DOHH2 (cell line): ENCODE data around the gene FTO.

Experiments
- H3F3A ChIP-seq: fragments of 200-600 bp; sonication (generic), shearing (Covaris generic); 2 replicates; pipeline ENCODE4 v1.6.0; 2016; ENCODE audit warnings: antibody characterized with exemption, mild to moderate bottlenecking; ENCODE audit not compliant: control insufficient read depth, insufficient read depth
- H3K27ac ChIP-seq: fragments of 200-600 bp; sonication (generic); 2 replicates; pipeline ENCODE4 v1.5.1; 2014; ENCODE audit warnings: low read depth, mild to moderate bottlenecking, low read length, moderate library complexity
- H3K27me3 ChIP-seq: fragments of 200-600 bp; sonication (generic); 2 replicates; pipeline ENCODE4 v1.6.1; 2014; ENCODE audit warnings: mild to moderate bottlenecking, low read length, mixed read lengths; ENCODE audit not compliant: control insufficient read depth
- H3K36me3 ChIP-seq: fragments of 200-600 bp; sonication (generic); 2 replicates; pipeline ENCODE4 v1.6.1; 2014; ENCODE audit warnings: mild to moderate bottlenecking, low read length, moderate library complexity, mixed read lengths; ENCODE audit not compliant: control insufficient read depth
- H3K4me1 ChIP-seq: fragments of 200-600 bp; sonication (generic); 2 replicates; pipeline ENCODE4 v1.6.1; 2014; ENCODE audit warnings: mild to moderate bottlenecking, low read length, mixed read lengths; ENCODE audit not compliant: control insufficient read depth
- H3K4me2 ChIP-seq: fragments of 200-600 bp; sonication (generic); 2 replicates; pipeline ENCODE4 v1.6.0; 2014; ENCODE audit warnings: mild to moderate bottlenecking, low read length, moderate library complexity
- H3K4me3 ChIP-seq: fragments of 200-600 bp; sonication (generic); 2 replicates; pipeline ENCODE4 v1.5.1; 2014; ENCODE audit warnings: mild to moderate bottlenecking, low read length, mixed read lengths
- H3K79me2 ChIP-seq: fragments of 200-600 bp; sonication (generic); 2 replicates; pipeline ENCODE4 v1.6.1; 2014; ENCODE audit warnings: mild to moderate bottlenecking, low read length, mixed read lengths; ENCODE audit not compliant: control insufficient read depth
- H3K9me2 ChIP-seq: fragments of 200-600 bp; sonication (generic); replicated peaks from 2 replicates; pipeline ENCODE4 v1.6.1; 2014; ENCODE audit warnings: mild to moderate bottlenecking, low read length, mixed read lengths; ENCODE audit not compliant: control insufficient read depth
- H3K9me3 ChIP-seq: fragments of 200-600 bp; sonication (generic); 2 replicates; pipeline ENCODE4 v1.6.1; 2014; ENCODE audit warnings: antibody characterized with exemption, low read length, mixed read lengths; ENCODE audit not compliant: control insufficient read depth, insufficient read depth
- H4K20me1 ChIP-seq: fragments of 200-600 bp; sonication (generic); 2 replicates; pipeline ENCODE4 v1.6.0; 2014; ENCODE audit warnings: low read depth, mild to moderate bottlenecking, antibody characterized with exemption, low read length, moderate library complexity; ENCODE audit not compliant: control insufficient read depth, insufficient read depth
- EZH2phosphoT487 ChIP-seq: fragments of 200-600 bp; sonication (generic); IDR thresholded peaks from 2 replicates; pipeline ENCODE4 v1.6.1; 2017; ENCODE audit warnings: borderline replicate concordance, mild to moderate bottlenecking, antibody characterized with exemption, low read length, moderate library complexity, mixed read lengths
- TF ChIP-seq, protein P1 (sequence below): fragments of 200-600 bp; sonication (generic); IDR thresholded peaks from one replicate; pipeline ENCODE4 v1.5.1; 2014; ENCODE audit warnings: antibody characterized with exemption, mild to moderate bottlenecking, low read depth, low read length; ENCODE audit not compliant: poor library complexity, severe bottlenecking

Gene FTO

DNA sequence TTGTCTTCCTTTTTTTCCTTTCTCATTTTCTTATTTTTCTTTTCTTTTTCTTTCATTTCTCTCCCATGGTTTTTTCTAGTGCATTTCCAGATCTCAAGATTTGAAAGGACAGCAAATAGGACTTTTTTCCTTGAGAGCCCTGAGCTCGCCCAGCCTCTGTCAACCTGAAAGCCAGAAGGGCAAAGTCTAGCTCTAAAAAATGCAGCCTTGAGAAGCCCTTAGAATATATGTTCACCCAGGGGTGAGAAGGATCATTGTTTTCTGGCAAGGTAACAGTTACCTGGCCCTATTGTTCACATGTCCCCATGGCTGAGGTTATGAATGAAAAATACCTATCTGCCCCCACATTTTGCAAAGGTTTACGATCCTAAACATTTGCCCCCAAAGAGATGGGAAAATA is 364.3 kb downstream of the FTO start:
- H3K27me3 ChIP-seq, result no peaks in the 10 kb centered on the region

DNA sequence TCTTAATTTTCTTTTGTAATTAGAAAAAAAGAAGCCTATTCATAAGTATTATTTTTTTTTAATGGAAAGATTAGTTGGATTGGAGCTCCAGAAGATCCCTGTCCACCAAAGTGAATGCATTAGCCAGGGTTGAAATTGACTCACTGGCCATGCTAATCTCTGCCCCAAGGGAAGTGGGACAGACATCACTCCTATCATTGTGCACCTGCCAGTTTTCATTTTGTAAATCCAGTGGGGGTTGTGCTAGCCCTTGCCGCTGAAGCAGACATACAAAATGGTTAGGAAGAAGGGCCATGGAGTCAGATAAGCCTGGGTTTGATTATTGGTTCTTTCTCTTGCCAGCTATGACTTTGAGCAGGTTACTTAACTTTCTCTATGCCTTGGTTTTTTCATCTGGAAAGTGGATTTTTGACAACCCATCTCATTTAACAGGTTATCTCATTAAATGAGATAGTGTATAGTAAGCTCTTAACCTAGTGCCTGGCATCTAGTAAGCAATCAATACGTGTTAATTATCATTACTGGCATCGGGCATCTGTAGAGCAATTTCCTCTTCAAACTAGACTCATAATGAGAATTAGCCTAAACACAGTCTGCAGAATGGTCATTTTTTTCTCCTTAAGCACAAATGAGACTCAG is 365.8 kb downstream of the FTO start:
- Histone ChIP-seq H3F3A (no peaks in the 10 kb centered on the region), H3K27me3 (no peaks in the 10 kb centered on the region), H3K4me1 (0 out of 2 replicates have a peak, but pooled peaks cover 3% of the 10 kb centered on the region), H3K4me2 (no peak overlapping the region), H3K27ac (no peak overlapping the region), H3K9me2 (no peaks in the 10 kb centered on the region), H4K20me1 (no peaks in the 10 kb centered on the region), H3K4me3 (no peak overlapping the region), H3K79me2 (no peaks in the 10 kb centered on the region), H3K36me3 (no peaks in the 10 kb centered on the region), H3K9me3 (no peaks in the 10 kb centered on the region)
- no peak for TF ChIP-seq EZH2phosphoT487
- TF ChIP-seq, protein P1, sequence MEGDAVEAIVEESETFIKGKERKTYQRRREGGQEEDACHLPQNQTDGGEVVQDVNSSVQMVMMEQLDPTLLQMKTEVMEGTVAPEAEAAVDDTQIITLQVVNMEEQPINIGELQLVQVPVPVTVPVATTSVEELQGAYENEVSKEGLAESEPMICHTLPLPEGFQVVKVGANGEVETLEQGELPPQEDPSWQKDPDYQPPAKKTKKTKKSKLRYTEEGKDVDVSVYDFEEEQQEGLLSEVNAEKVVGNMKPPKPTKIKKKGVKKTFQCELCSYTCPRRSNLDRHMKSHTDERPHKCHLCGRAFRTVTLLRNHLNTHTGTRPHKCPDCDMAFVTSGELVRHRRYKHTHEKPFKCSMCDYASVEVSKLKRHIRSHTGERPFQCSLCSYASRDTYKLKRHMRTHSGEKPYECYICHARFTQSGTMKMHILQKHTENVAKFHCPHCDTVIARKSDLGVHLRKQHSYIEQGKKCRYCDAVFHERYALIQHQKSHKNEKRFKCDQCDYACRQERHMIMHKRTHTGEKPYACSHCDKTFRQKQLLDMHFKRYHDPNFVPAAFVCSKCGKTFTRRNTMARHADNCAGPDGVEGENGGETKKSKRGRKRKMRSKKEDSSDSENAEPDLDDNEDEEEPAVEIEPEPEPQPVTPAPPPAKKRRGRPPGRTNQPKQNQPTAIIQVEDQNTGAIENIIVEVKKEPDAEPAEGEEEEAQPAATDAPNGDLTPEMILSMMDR, result no peak

More for the DNA sequence above, 364.3 kb downstream of the FTO start:
- Histone ChIP-seq H3K79me2 (no peaks in the 10 kb centered on the region), H4K20me1 (no peaks in the 10 kb centered on the region), H3K9me2 (no peaks in the 10 kb centered on the region), H3K4me1 (0 out of 2 replicates have a peak, but pooled peaks cover 3% of the 10 kb centered on the region), H3K4me3 (no peak overlapping the region), H3F3A (no peaks in the 10 kb centered on the region), H3K4me2 (no peak overlapping the region), H3K27ac (no peak overlapping the region), H3K9me3 (no peaks in the 10 kb centered on the region), H3K36me3 (no peaks in the 10 kb centered on the region)
- TF ChIP-seq, protein P1, result no peak
- TF ChIP-seq EZH2phosphoT487, result no peak

DNA sequence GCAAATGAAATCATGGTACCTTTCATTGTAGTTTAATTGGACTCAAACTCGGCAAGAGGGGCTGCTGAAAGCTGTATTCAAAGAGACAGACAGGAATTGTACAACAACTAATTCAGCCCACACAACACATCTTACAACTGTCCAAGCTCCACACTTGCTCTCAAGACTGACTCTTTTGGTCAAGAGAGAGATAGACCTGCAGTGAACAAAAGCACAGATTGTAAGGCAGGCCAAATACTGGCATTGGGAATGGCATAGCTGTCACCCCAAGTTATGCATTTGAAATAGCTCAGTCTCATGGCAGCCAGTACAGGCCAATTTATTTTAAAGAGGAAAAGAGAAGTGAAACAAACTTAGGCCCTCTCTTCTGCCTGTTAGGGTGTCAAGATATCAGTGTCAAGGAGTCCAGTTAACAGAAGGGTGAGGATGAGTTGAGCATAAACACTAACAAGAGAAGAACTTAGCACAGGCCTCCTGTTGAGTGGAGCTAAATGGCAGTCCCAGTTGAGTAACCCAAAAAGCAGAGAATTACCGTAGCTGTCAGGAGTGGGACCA is 366.9 kb downstream of the FTO start:
- Histone ChIP-seq H3K9me2 (no peaks in the 10 kb centered on the region), H3K4me2 (no peak overlapping the region), H3K27me3 (no peaks in the 10 kb centered on the region), H3F3A (no peaks in the 10 kb centered on the region), H3K4me1 (0 out of 2 replicates have a peak, but pooled peaks cover 3% of the 10 kb centered on the region), H3K36me3 (no peaks in the 10 kb centered on the region), H3K9me3 (no peaks in the 10 kb centered on the region), H4K20me1 (no peaks in the 10 kb centered on the region), H3K4me3 (no peak overlapping the region), H3K79me2 (no peaks in the 10 kb centered on the region), H3K27ac (no peak overlapping the region)
- TF ChIP-seq, protein P1, result no peak
- TF ChIP-seq EZH2phosphoT487, result no peak
